ENCODE measurements around the gene IGFBP7.

- TF ChIP-seq CTCF (conservative IDR thresholded peaks at IDR 0.05; ENCODE audit: low read depth, low read length) (no peak), EZH2 (IDR thresholded peaks at IDR 0.05; ENCODE audit: borderline replicate concordance, low read depth, low read length, poor library complexity, severe bottlenecking) (no peak)
Measured at GRCh38 chr4:57048590-57049304, 61.4 kb downstream of the IGFBP7 start.

All from A673 (cell line).